GM12878 (cell line): ENCODE results near the gene AP4S1. TPM values are rescaled to one million over a fixed set of nuclear protein-coding genes. Genes with fewer than 3 reads are reported as not detected.

ENCODE experiments used
- ATAC-seq: fragments of 200-7000 bp; cut with Tn5 transposase; 3 replicates; pipeline ENCODE4 v1.9.1; 2020; ENCODE audit warnings: mild to moderate bottlenecking, moderate library complexity
- BruUV-seq: library from RNA; stranded (reverse); fragments of 400-500 nt; replicated peaks from 2 replicates; lab custom pipeline; 2021; lab: Mats Ljungman, UMichigan
- CTCF ChIA-PET: fragments of 300-600 bp; sonication (Branson Sonifier 250); formaldehyde crosslinking; extraction: SDS; loops from one replicate; lab custom pipeline; 2021; ENCODE audit warnings: inconsistent platforms; lab: Yijun Ruan, JAX
- POLR2A ChIA-PET: fragments of 350-600 bp; formaldehyde crosslinking; extraction: SDS; loops from one replicate; lab custom pipeline; 2021; ENCODE audit warnings: inconsistent platforms; lab: Charles Lee
- RAD21 ChIA-PET: fragments of 300-600 bp; sonication (Branson Sonifier 250); formaldehyde crosslinking; loops from one replicate; lab custom pipeline; 2023; ENCODE audit warnings: antibody characterized with exemption; ENCODE audit not compliant: unreplicated experiment; lab: Charles Lee
- SMC1A ChIA-PET: fragments of 300-600 bp; sonication (Branson Sonifier 250); formaldehyde crosslinking; loops from one replicate; lab custom pipeline; 2023; ENCODE audit not compliant: unreplicated experiment, uncharacterized antibody; lab: Charles Lee
- DNase-seq: peaks from one replicate; pipeline ENCODE4 v3.0.0-alpha.2; 2011; ENCODE audit warnings: low read depth, low spot score
- FAIRE-seq: peaks from 3 replicates; lab custom pipeline; 2011; peaks lifted over from hg19 to GRCh38; lab: Jason Lieb, UNC
- H2AFZ ChIP-seq: 2 replicates; pipeline ENCODE4 v1.6.0; 2011; ENCODE audit warnings: low read depth, low read length, control low read depth; ENCODE audit not compliant: control insufficient read depth
- H3K27ac ChIP-seq: 2 replicates; pipeline ENCODE4 v1.5.1; 2011; ENCODE audit warnings: control low read depth; ENCODE audit not compliant: control insufficient read depth, insufficient read depth
- H3K27me3 ChIP-seq, 2 experiments: replicated peaks in 1 of 2; 2 replicates each; pipeline versions ENCODE4 v1.6.0 to v1.6.1; 2011; ENCODE audit warnings: low read length in 1 of 2; ENCODE audit not compliant: control insufficient read depth in 2 of 2, insufficient read depth in 2 of 2
- H3K36me3 ChIP-seq, 2 experiments: 2 replicates each; pipeline ENCODE4 v1.5.1; 2011; ENCODE audit warnings: low read length in 1 of 2; ENCODE audit not compliant: control insufficient read depth in 2 of 2, insufficient read depth in 2 of 2
- H3K4me1 ChIP-seq: 2 replicates; pipeline ENCODE4 v1.6.1; 2011; ENCODE audit warnings: mild to moderate bottlenecking, low read length, moderate library complexity, mixed read lengths; ENCODE audit not compliant: control insufficient read depth, insufficient read depth
- H3K4me2 ChIP-seq: 2 replicates; pipeline ENCODE4 v1.6.0; 2011; ENCODE audit warnings: control low read depth; ENCODE audit not compliant: control insufficient read depth, insufficient read depth
- H3K4me3 ChIP-seq: fragments of 200-600 bp; sonication (generic); 2 replicates; pipeline ENCODE4 v1.5.1; 2016
- H3K79me2 ChIP-seq: 2 replicates; pipeline ENCODE4 v1.6.0; 2011; ENCODE audit warnings: low read length; ENCODE audit not compliant: control insufficient read depth, insufficient read depth
- H3K9ac ChIP-seq: 2 replicates; pipeline ENCODE4 v1.8.0; 2011; ENCODE audit warnings: low read length, control low read depth, mixed read lengths; ENCODE audit not compliant: control insufficient read depth, insufficient read depth
- H3K9me3 ChIP-seq: replicated peaks from 3 replicates; pipeline ENCODE4 v1.5.1; 2011; ENCODE audit warnings: mild to moderate bottlenecking, low read length; ENCODE audit not compliant: control insufficient read depth, insufficient read depth
- H4K20me1 ChIP-seq: 2 replicates; pipeline ENCODE4 v1.6.0; 2011; ENCODE audit not compliant: control insufficient read depth, insufficient read depth
- ATF7 ChIP-seq: fragments of 450-650 bp; IDR thresholded peaks from 2 replicates; pipeline ENCODE4 v1.6.1; 2016; ENCODE audit warnings: low read depth, mild to moderate bottlenecking
- CHD4 ChIP-seq: fragments of 200-600 bp; sonication (generic); IDR thresholded peaks from 2 replicates; pipeline ENCODE4 v1.6.1; 2016; ENCODE audit warnings: mild to moderate bottlenecking
- CUX1 ChIP-seq: IDR thresholded peaks from 2 replicates; pipeline ENCODE4 v1.6.1; 2012; ENCODE audit warnings: improper control_type of control experiment, low read depth, low read length; ENCODE audit not compliant: insufficient replicate concordance
- EZH2 ChIP-seq: IDR thresholded peaks from 2 replicates; pipeline ENCODE4 v1.6.1; 2012; ENCODE audit warnings: low read depth, mild to moderate bottlenecking, control low read depth, inconsistent platforms, low read length, borderline replicate concordance; ENCODE audit not compliant: control insufficient read depth
- MLLT1 ChIP-seq: fragments of 450-650 bp; IDR thresholded peaks from 2 replicates; pipeline ENCODE4 v1.6.1; 2016; ENCODE audit warnings: mild to moderate bottlenecking
- NBN ChIP-seq: fragments of 450-650 bp; IDR thresholded peaks from 2 replicates; pipeline ENCODE4 v1.6.1; 2016
- NFIC ChIP-seq: IDR thresholded peaks from 2 replicates; pipeline ENCODE4 v1.6.1; 2012; ENCODE audit warnings: low read depth, mild to moderate bottlenecking, inconsistent platforms, low read length, moderate library complexity
- PAX5 ChIP-seq: IDR thresholded peaks from 2 replicates; pipeline ENCODE4 v1.6.1; 2011; ENCODE audit warnings: low read depth, low read length, borderline replicate concordance
- POLR2AphosphoS5 ChIP-seq: IDR thresholded peaks from 2 replicates; pipeline ENCODE4 v1.6.1; 2011; ENCODE audit warnings: mild to moderate bottlenecking, low read length, inconsistent platforms
- RB1 ChIP-seq: fragments of 450-650 bp; formaldehyde crosslinking; IDR thresholded peaks from 2 replicates; pipeline ENCODE4 v1.6.1; 2017; ENCODE audit warnings: mild to moderate bottlenecking, borderline replicate concordance
- RFX5 ChIP-seq: IDR thresholded peaks from 2 replicates; pipeline ENCODE4 v1.6.1; 2011; ENCODE audit warnings: low read depth, low read length, improper control_type of control experiment
- SMAD5 ChIP-seq: IDR thresholded peaks from 2 replicates; pipeline ENCODE4 v1.6.1; 2016; ENCODE audit warnings: antibody characterized with exemption, low read depth
- ZNF24 ChIP-seq: fragments of 450-650 bp; IDR thresholded peaks from 2 replicates; pipeline ENCODE4 v1.6.1; 2017; ENCODE audit warnings: antibody characterized with exemption, mild to moderate bottlenecking
- WGBS: methylation state at CpG from one replicate; pipeline ENCODE4 v1.1.6; 2016; ENCODE audit warnings: low lambda C conversion rate; ENCODE audit not compliant: insufficient replicate concordance, insufficient coverage; ENCODE audit errors: missing lambda C conversion rate; 5-methylcytosine and 5-hydroxymethylcytosine counted together
- in situ Hi-C: fragments of 300-500 bp; cut with MboI; formaldehyde crosslinking; loops from 9 replicates; pipeline ENCODE4 v1.14.3; 2018; ENCODE audit warnings: mixed read lengths
- intact Hi-C: fragments of 100-400 bp; cut with micrococcal nuclease; formaldehyde crosslinking; loops from one replicate; pipeline ENCODE4 v1.14.2; 2022; ENCODE audit not compliant: unreplicated experiment
- polyA plus RNA-seq, 11 experiments: library from polyadenylated mRNA; depleted of rRNA in 4 of 11; unstranded in 6 of 11; stranded (reverse) in 5 of 11; fragments of >200 nt; fragmentation: Nextera tagmentation in 4 of 11; fragmentation: Illumina TruSeq in 1 of 11; extraction: Ambion mirVana in 4 of 11; extraction: Trizol in 1 of 11; gene quantifications; 1 replicate in 1 of 11; 2 replicates in 10 of 11; pipeline versions ENCODE4 v1.2.1 to v1.2.3, GENCODE V29; 2011 to 2016; ENCODE audit warnings: inconsistent platforms in 2 of 11, missing spikeins in 2 of 11, low read depth in 1 of 11
- total RNA-seq, 4 experiments: library from RNA; depleted of rRNA in 3 of 4; stranded (reverse); fragments of >200 nt in 3 of 4; fragmentation: Illumina TruSeq in 1 of 4; extraction: Trizol in 1 of 4; gene quantifications; 2 replicates each; pipeline versions ENCODE4 v1.2.1 to v1.2.3, GENCODE V29; 2013 to 2021
- TF ChIP-seq, protein P1 (sequence below): IDR thresholded peaks from 2 replicates; pipeline ENCODE4 v1.6.1; 2011; ENCODE audit warnings: low read depth, mild to moderate bottlenecking, low read length, moderate library complexity, borderline replicate concordance; ENCODE audit errors: extremely low read depth

The AP4S1 gene
- total and polyA plus RNA-seq, 10 of the 15 experiments (the other 5 are each of a cell fraction or from before 2014, with no cell fraction given): 3.6 to 9.0 (median 5.7) TPM

DNA sequence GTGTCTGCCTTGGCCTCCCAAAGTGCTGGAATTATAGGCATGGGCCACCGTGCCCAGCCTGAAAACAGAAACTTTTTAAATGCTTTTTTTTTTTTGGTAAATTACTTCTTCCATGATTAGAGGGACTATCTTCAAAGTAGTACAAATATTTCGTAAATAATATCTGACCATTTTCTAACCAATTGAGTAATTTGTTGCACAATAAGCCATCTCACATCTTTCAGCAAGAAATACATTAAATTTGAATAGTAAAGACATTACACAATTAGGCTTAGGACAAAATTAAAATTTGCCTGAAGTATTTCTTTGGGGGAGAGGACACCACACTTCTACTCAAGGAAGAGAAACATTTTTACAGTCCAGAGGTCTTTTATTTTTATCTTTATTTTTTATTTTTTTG, 85.4 kb downstream of the AP4S1 start:
- SMC1A ChIA-PET: no interaction called here
- RAD21 ChIA-PET: no interaction called here

DNA sequence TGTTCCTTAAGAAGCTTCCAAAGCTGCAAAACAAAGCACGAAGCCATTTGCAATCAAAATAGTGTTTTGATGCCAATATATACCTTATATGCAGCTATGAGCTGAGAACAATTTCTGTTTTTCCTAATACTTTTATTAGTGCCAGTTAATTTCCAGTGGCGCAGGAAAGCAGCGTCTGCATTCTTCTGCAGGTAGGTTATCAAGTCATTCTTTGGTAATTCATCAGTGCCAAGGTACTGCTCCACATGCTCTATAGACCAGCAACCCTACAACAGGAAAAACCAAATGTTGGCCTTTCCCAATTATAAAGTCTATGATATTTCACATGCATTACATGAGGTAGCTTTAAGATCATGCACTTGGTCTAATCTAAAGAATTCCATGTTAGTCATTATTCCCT, 88.3 kb downstream of the AP4S1 start:
- POLR2A ChIA-PET: no interaction called here
- Histone ChIP-seq H4K20me1 (no peaks in the 10 kb centered on the region), H3K4me3 (no peak overlapping the region), H3K36me3 (peaks cover 3 to 32% of the 10 kb centered on the region in 2 experiments), H3K9ac (no peak overlapping the region), H3K4me1 (no peaks in the 10 kb centered on the region), H3K79me2 (no peaks in the 10 kb centered on the region), H3K27ac (no peak overlapping the region), H3K4me2 (no peak overlapping the region), H2AFZ (no peak overlapping the region), H3K9me3 (no peaks in the 10 kb centered on the region), H3K27me3 (no peaks in the 10 kb centered on the region)
- DNase-seq: no peak
- WGBS: 100% methylated on average over 3 of the region's 3 CpGs
- BruUV-seq: TSS peak; percentile 27
- SMC1A ChIA-PET: no interaction called here
- FAIRE-seq: no peak
- in situ Hi-C loops (no loop called here), intact Hi-C loops (no loop called here)
- no peak for ATAC-seq
- CTCF ChIA-PET: no interaction called here
- RAD21 ChIA-PET: interaction anchor here (0.6 kb wide), 1 partner anchor 981 kb away, joined by 3 read pairs; no protein-coding TSS in a partner anchor
- no peak for TF ChIP-seq MLLT1
- no peak for TF ChIP-seq EZH2
- no peak for TF ChIP-seq ATF7
- no peak for TF ChIP-seq NBN
- TF ChIP-seq RB1: no peak
- no peak for TF ChIP-seq POLR2AphosphoS5
- no peak for TF ChIP-seq RFX5
- TF ChIP-seq CHD4: no peak
- TF ChIP-seq CUX1: no peak
- TF ChIP-seq, protein P1, sequence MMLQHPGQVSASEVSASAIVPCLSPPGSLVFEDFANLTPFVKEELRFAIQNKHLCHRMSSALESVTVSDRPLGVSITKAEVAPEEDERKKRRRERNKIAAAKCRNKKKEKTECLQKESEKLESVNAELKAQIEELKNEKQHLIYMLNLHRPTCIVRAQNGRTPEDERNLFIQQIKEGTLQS: no peak

More for the DNA sequence above, 85.4 kb downstream of the AP4S1 start:
- H3K27ac ChIP-seq: no peak overlapping the region
- no peak overlapping the region for H3K4me2 ChIP-seq
- TF ChIP-seq NFIC (no peak), ZNF24 (no peak), PAX5 (no peak), SMAD5 (no peak)
- no peak for FAIRE-seq
- peaks cover 3 to 30% of the 10 kb centered on the region in 2 experiments; a peak in 3 of 4 replicates for H3K36me3 ChIP-seq
- POLR2A ChIA-PET: no interaction called here
- H3K4me1 ChIP-seq: no peaks in the 10 kb centered on the region
- DNase-seq: no peak
- CTCF ChIA-PET: no interaction called here
- in situ Hi-C loops: no loop called here
- no peaks in the 10 kb centered on the region for H4K20me1 ChIP-seq
- no peak overlapping the region for H2AFZ ChIP-seq
- intact Hi-C loops: no loop called here
- H3K79me2 ChIP-seq: no peaks in the 10 kb centered on the region
- H3K9ac ChIP-seq: no peak overlapping the region
- no TSS peak for BruUV-seq
- no peaks in the 10 kb centered on the region for H3K9me3 ChIP-seq
- no peak for ATAC-seq
- H3K27me3 ChIP-seq: no peaks in the 10 kb centered on the region
- H3K4me3 ChIP-seq: no peak overlapping the region
- 98% methylated on average over 2 of the region's 2 CpGs for WGBS
